K562 (cell line): Measurements from ENCODE around the gene ORM1.

Source experiments
- CTCF ChIP-seq, 3 experiments: IDR thresholded peaks in 2 of 3; conservative IDR thresholded peaks in 1 of 3; 2 replicates each; pipeline ENCODE4 v1.5.1; 2011 to 2012; ENCODE audit warnings: low read length in 3 of 3, mild to moderate bottlenecking in 3 of 3, control low read depth in 2 of 3, improper control_type of control experiment in 1 of 3, inconsistent platforms in 1 of 3, low read depth in 1 of 3, mixed read lengths in 1 of 3, moderate library complexity in 1 of 3; ENCODE audit not compliant: insufficient read depth in 2 of 3
- GABPA ChIP-seq: fragments of 200-800 bp; sonication (Bioruptor generic); conservative IDR thresholded peaks from 2 replicates; pipeline ENCODE4 v1.6.1; 2016; ENCODE audit warnings: low read depth, missing genetic modification characterization, missing compliant biosample characterization
- NR2F6 ChIP-seq: fragments of 450-650 bp; formaldehyde crosslinking; IDR thresholded peaks from 2 replicates; pipeline ENCODE4 v1.4.0; 2020; ENCODE audit warnings: mild to moderate bottlenecking
- PHF21A ChIP-seq: fragments of 450-650 bp; IDR thresholded peaks from 2 replicates; pipeline ENCODE4 v1.6.1; 2017; ENCODE audit warnings: low read depth, borderline replicate concordance
- REST ChIP-seq, 2 experiments: fragments of 450-650 bp; formaldehyde crosslinking in 1 of 2; IDR thresholded peaks; 2 replicates each; pipeline versions ENCODE4 v1.4.0 to v1.6.1; 2014 to 2020; ENCODE audit warnings: mild to moderate bottlenecking in 2 of 2, borderline replicate concordance in 1 of 2, low read depth in 1 of 2
- SP1 ChIP-seq: sonication (generic); formaldehyde crosslinking; IDR thresholded peaks from 2 replicates; pipeline ENCODE4 v1.8.1; 2022; ENCODE audit warnings: mild to moderate bottlenecking, missing genetic modification reagents
- SREBF2 ChIP-seq: sonication (generic); formaldehyde crosslinking; IDR thresholded peaks from 2 replicates; pipeline ENCODE4 v1.4.0; 2020; ENCODE audit warnings: mild to moderate bottlenecking, missing genetic modification reagents
- TCF7 ChIP-seq: sonication (generic); IDR thresholded peaks from 2 replicates; pipeline ENCODE4 v1.6.1; 2016; ENCODE audit warnings: antibody characterized with exemption, borderline replicate concordance
- TSC22D4 ChIP-seq: fragments of 450-650 bp; IDR thresholded peaks from 2 replicates; pipeline ENCODE4 v1.6.1; 2016; ENCODE audit warnings: missing genetic modification characterization, missing biosample characterization, control low read depth

GRCh38 chr9:114302727-114303126, 20.2 kb upstream of the ORM1 start:
- no peak for TF ChIP-seq PHF21A
- no peak for TF ChIP-seq SREBF2 (CRISPR knock-in tag)
- no peak for TF ChIP-seq REST (IDR thresholded peaks at IDR 0.05; ENCODE audit: borderline replicate concordance)
- no peak for TF ChIP-seq REST (CRISPR knock-in tag; IDR thresholded peaks at IDR 0.05; ENCODE audit: low read depth)
- TF ChIP-seq GABPA (tag) = no peak
- TF ChIP-seq SP1 = no peak
- TF ChIP-seq CTCF (IDR thresholded peaks at IDR 0.05 in 2 of 3, conservative IDR thresholded peaks at IDR 0.05 in 1 of 3; ENCODE audit: insufficient read depth in 2 of 3, low read depth in 1 of 3, low read length in 3 of 3) = no peak
- TF ChIP-seq TCF7 = no peak
- TF ChIP-seq TSC22D4 = no peak
- TF ChIP-seq NR2F6 (CRISPR knock-in tag) = no peak
